ENCODE measurements around the gene PCDH8. TPM values are rescaled to one million over a fixed set of nuclear protein-coding genes. Genes with fewer than 3 reads are reported as not detected.

PCDH8 gene
- total RNA-seq, 3 donors from 2014 or later: not detected

GRCh38 chr13:52868190-52868589 is 19.8 kb upstream of the PCDH8 start:
- DNase-seq: no peak
- Mint-ChIP-seq H3K36me3 (ENCODE audit: insufficient read depth) (no peaks in the 10 kb centered on the region), H3K4me3 (no peak overlapping the region), H3K4me1 (ENCODE audit: low read depth) (no peaks in the 10 kb centered on the region), H3K9me3 (peaks cover 4% of the 10 kb centered on the region), H3K27me3 (ENCODE audit: low read depth) (peaks cover 12% of the 10 kb centered on the region)
- no peak for ATAC-seq

GRCh38 chr13:52864941-52865340 is 16.5 kb upstream of the PCDH8 start:
- Mint-ChIP-seq H3K27me3 (ENCODE audit: low read depth) (peaks cover 4% of the 10 kb centered on the region), H3K4me3 (no peak overlapping the region), H3K4me1 (ENCODE audit: low read depth) (no peaks in the 10 kb centered on the region), H3K36me3 (ENCODE audit: insufficient read depth) (no peaks in the 10 kb centered on the region), H3K9me3 (no peaks in the 10 kb centered on the region)
- ATAC-seq (no peak), DNase-seq (no peak)

GRCh38 chr13:52862358-52863206 is 14.1 kb upstream of the PCDH8 start:
- H3K4me3 Mint-ChIP-seq: no peak overlapping the region
- ATAC-seq (no peak), DNase-seq (no peak)
- H3K4me1 Mint-ChIP-seq (ENCODE audit: low read depth): no peaks in the 10 kb centered on the region
- H3K36me3 Mint-ChIP-seq (ENCODE audit: insufficient read depth): no peaks in the 10 kb centered on the region
- no peaks in the 10 kb centered on the region for H3K9me3 Mint-ChIP-seq
- H3K27me3 Mint-ChIP-seq (ENCODE audit: low read depth): peaks cover 7% of the 10 kb centered on the region

- Mint-ChIP-seq H3K9me3 (no peaks in the 10 kb centered on the region), H3K36me3 (ENCODE audit: insufficient read depth) (no peaks in the 10 kb centered on the region), H3K27me3 (ENCODE audit: low read depth) (peaks cover 74% of the 10 kb centered on the region), H3K4me1 (ENCODE audit: low read depth) (peaks cover 15% of the 10 kb centered on the region), H3K4me3 (no peak overlapping the region)
- DNase-seq: no peak
- no peak for ATAC-seq
These were observed 4.0 kb upstream of the PCDH8 start for GRCh38 chr13:52852444-52852843.

- DNase-seq: no peak
- Mint-ChIP-seq H3K4me1 (ENCODE audit: low read depth) (peaks cover 15% of the 10 kb centered on the region), H3K4me3 (peak overlapping the region; percentile 51), H3K36me3 (ENCODE audit: insufficient read depth) (no peaks in the 10 kb centered on the region), H3K27me3 (ENCODE audit: low read depth) (peaks cover 76% of the 10 kb centered on the region), H3K9me3 (no peaks in the 10 kb centered on the region)
- peak; percentile 16 to 24 for ATAC-seq
These were observed 2.9 kb upstream of the PCDH8 start for GRCh38 chr13:52851137-52851962.

- H3K4me3 Mint-ChIP-seq: peak overlapping the region; percentile 52
- H3K36me3 Mint-ChIP-seq (ENCODE audit: insufficient read depth): no peaks in the 10 kb centered on the region
- peaks cover 15% of the 10 kb centered on the region for H3K4me1 Mint-ChIP-seq (ENCODE audit: low read depth)
- H3K27me3 Mint-ChIP-seq (ENCODE audit: low read depth): peaks cover 74% of the 10 kb centered on the region
- ATAC-seq (peak; percentile 54 to 59), DNase-seq (no peak)
- no peaks in the 10 kb centered on the region for H3K9me3 Mint-ChIP-seq
These were observed 2.1 kb upstream of the PCDH8 start for GRCh38 chr13:52850396-52851136.

GRCh38 chr13:52850072-52850395 is 1.6 kb upstream of the PCDH8 start:
- DNase-seq (no peak), ATAC-seq (no peak)
- Mint-ChIP-seq H3K4me3 (peak overlapping the region; percentile 52), H3K27me3 (ENCODE audit: low read depth) (peaks cover 75% of the 10 kb centered on the region), H3K9me3 (no peaks in the 10 kb centered on the region), H3K36me3 (ENCODE audit: insufficient read depth) (no peaks in the 10 kb centered on the region), H3K4me1 (ENCODE audit: low read depth) (peaks cover 17% of the 10 kb centered on the region)

- peaks cover 75% of the 10 kb centered on the region for H3K27me3 Mint-ChIP-seq (ENCODE audit: low read depth)
- H3K9me3 Mint-ChIP-seq: no peaks in the 10 kb centered on the region
- H3K4me3 Mint-ChIP-seq: peak overlapping the region; percentile 52
- ATAC-seq: no peak
- DNase-seq: no peak
- peaks cover 22% of the 10 kb centered on the region for H3K4me1 Mint-ChIP-seq (ENCODE audit: low read depth)
- no peaks in the 10 kb centered on the region for H3K36me3 Mint-ChIP-seq (ENCODE audit: insufficient read depth)
These were observed 1.0 kb upstream of the PCDH8 start for GRCh38 chr13:52849291-52850071.

- no peak for DNase-seq
- Mint-ChIP-seq H3K27me3 (ENCODE audit: low read depth) (peaks cover 75% of the 10 kb centered on the region), H3K4me3 (no peak overlapping the region), H3K4me1 (ENCODE audit: low read depth) (peaks cover 23% of the 10 kb centered on the region), H3K36me3 (ENCODE audit: insufficient read depth) (no peaks in the 10 kb centered on the region), H3K9me3 (no peaks in the 10 kb centered on the region)
- ATAC-seq: no peak
These were observed 583 bp downstream of the PCDH8 start for GRCh38 chr13:52847682-52848432.

- H3K4me3 Mint-ChIP-seq: no peak overlapping the region
- peaks cover 71% of the 10 kb centered on the region for H3K27me3 Mint-ChIP-seq (ENCODE audit: low read depth)
- H3K36me3 Mint-ChIP-seq (ENCODE audit: insufficient read depth): no peaks in the 10 kb centered on the region
- no peak for ATAC-seq
- peaks cover 23% of the 10 kb centered on the region for H3K4me1 Mint-ChIP-seq (ENCODE audit: low read depth)
- no peaks in the 10 kb centered on the region for H3K9me3 Mint-ChIP-seq
- DNase-seq: no peak
These were observed 1.1 kb downstream of the PCDH8 start for GRCh38 chr13:52847322-52847681.

- DNase-seq: no peak
- no peak for ATAC-seq
- no peaks in the 10 kb centered on the region for H3K36me3 Mint-ChIP-seq (ENCODE audit: insufficient read depth)
- no peak overlapping the region for H3K4me3 Mint-ChIP-seq
- H3K4me1 Mint-ChIP-seq (ENCODE audit: low read depth): peaks cover 21% of the 10 kb centered on the region
- H3K9me3 Mint-ChIP-seq: no peaks in the 10 kb centered on the region
- H3K27me3 Mint-ChIP-seq (ENCODE audit: low read depth): peaks cover 66% of the 10 kb centered on the region
These were observed 1.7 kb downstream of the PCDH8 start for GRCh38 chr13:52846567-52847321.

- Mint-ChIP-seq H3K36me3 (ENCODE audit: insufficient read depth) (no peaks in the 10 kb centered on the region), H3K4me3 (no peak overlapping the region), H3K9me3 (no peaks in the 10 kb centered on the region), H3K4me1 (ENCODE audit: low read depth) (peaks cover 16% of the 10 kb centered on the region), H3K27me3 (ENCODE audit: low read depth) (peaks cover 62% of the 10 kb centered on the region)
- DNase-seq (no peak), ATAC-seq (peak; percentile 47 to 54)
These were observed 2.5 kb downstream of the PCDH8 start for GRCh38 chr13:52845766-52846566.
